ENCODE measurements around the gene ZFYVE9. TPM values are rescaled to one million over a fixed set of nuclear protein-coding genes. Genes with fewer than 3 reads are reported as not detected.

The ZFYVE9 gene
- polyA plus RNA-seq, 3 donors = 0.09 TPM; not detected in 2

DNA sequence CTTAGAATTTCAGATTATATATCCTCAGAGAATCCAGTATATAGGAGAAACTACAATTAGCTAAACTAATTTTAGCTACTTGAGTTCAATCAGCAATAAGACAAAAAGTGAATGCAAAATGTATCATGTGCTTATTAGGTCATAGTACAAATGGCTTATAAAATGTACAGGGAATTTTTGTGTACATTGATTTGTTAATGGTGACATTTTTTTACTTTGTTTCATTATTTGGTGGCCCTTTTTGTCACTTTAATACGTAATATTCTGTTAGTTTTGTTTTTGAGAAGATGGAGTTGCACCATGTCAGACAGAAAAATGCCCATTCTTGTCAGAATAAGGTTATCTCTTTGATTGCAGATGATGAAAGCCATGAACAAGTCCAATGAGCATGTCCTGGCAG lies 190.5 kb downstream of the ZFYVE9 start:
- DNase-seq = no peak
- peaks cover 0 to 3% (median 0%) of the 10 kb centered on the region in 3 donors for H3K27me3 Mint-ChIP-seq (ENCODE audit: low read depth in 3 of 3)
- no peaks in the 10 kb centered on the region for H3K36me3 Mint-ChIP-seq
- H3K27ac ChIP-seq (ENCODE audit: low read depth in 1 of 2, low read length in 2 of 2) = no peak overlapping the region
- no peaks in the 10 kb centered on the region for H3K79me2 ChIP-seq (ENCODE audit: insufficient read depth, low read length)
- WGBS (ENCODE audit: insufficient coverage) = no CpG with 5 or more reads among the region's 1 CpG
- H3K9ac ChIP-seq (ENCODE audit: insufficient read depth, low read length, poor library complexity, severe bottlenecking) = no peak overlapping the region
- H3K36me3 ChIP-seq (replicated peaks in 1 of 2; ENCODE audit: control insufficient read depth in 1 of 2, insufficient read depth in 2 of 2, low read length in 2 of 2) = no peaks in the 10 kb centered on the region
- H2AFZ ChIP-seq (ENCODE audit: insufficient read depth, low read depth, low read length, poor library complexity, severe bottlenecking) = no peak overlapping the region
- H3K4me3 Mint-ChIP-seq = no peak overlapping the region
- H3K27ac Mint-ChIP-seq = no peak overlapping the region
- H3K27me3 ChIP-seq (ENCODE audit: control insufficient read depth in 2 of 2, insufficient read depth in 2 of 2, low read length in 2 of 2) = no peaks in the 10 kb centered on the region
- H3K4me2 ChIP-seq (replicated peaks; ENCODE audit: extremely low read depth, low read length, poor library complexity, severe bottlenecking) = no peak overlapping the region
- intact Hi-C loops (cut with micrococcal nuclease) = no loop called here
- H3K4me1 Mint-ChIP-seq = no peaks in the 10 kb centered on the region
- no peaks in the 10 kb centered on the region for H3K9me3 Mint-ChIP-seq
- TF ChIP-seq, protein P1, sequence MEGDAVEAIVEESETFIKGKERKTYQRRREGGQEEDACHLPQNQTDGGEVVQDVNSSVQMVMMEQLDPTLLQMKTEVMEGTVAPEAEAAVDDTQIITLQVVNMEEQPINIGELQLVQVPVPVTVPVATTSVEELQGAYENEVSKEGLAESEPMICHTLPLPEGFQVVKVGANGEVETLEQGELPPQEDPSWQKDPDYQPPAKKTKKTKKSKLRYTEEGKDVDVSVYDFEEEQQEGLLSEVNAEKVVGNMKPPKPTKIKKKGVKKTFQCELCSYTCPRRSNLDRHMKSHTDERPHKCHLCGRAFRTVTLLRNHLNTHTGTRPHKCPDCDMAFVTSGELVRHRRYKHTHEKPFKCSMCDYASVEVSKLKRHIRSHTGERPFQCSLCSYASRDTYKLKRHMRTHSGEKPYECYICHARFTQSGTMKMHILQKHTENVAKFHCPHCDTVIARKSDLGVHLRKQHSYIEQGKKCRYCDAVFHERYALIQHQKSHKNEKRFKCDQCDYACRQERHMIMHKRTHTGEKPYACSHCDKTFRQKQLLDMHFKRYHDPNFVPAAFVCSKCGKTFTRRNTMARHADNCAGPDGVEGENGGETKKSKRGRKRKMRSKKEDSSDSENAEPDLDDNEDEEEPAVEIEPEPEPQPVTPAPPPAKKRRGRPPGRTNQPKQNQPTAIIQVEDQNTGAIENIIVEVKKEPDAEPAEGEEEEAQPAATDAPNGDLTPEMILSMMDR (IDR thresholded peaks at IDR 0.05) = no peak
- H4K20me1 ChIP-seq (ENCODE audit: insufficient read depth, low read length) = no peaks in the 10 kb centered on the region
- H3K4me1 ChIP-seq (ENCODE audit: control insufficient read depth in 1 of 2, insufficient read depth in 2 of 2, low read length in 2 of 2) = no peaks in the 10 kb centered on the region
- H3K4me3 ChIP-seq (replicated peaks in 1 of 3; ENCODE audit: low read depth in 2 of 3, low read length in 3 of 3) = no peak overlapping the region
- no peaks in the 10 kb centered on the region for H3K9me3 ChIP-seq (replicated peaks in 1 of 2; ENCODE audit: control insufficient read depth in 1 of 2, insufficient read depth in 1 of 2, low read length in 2 of 2)

DNA sequence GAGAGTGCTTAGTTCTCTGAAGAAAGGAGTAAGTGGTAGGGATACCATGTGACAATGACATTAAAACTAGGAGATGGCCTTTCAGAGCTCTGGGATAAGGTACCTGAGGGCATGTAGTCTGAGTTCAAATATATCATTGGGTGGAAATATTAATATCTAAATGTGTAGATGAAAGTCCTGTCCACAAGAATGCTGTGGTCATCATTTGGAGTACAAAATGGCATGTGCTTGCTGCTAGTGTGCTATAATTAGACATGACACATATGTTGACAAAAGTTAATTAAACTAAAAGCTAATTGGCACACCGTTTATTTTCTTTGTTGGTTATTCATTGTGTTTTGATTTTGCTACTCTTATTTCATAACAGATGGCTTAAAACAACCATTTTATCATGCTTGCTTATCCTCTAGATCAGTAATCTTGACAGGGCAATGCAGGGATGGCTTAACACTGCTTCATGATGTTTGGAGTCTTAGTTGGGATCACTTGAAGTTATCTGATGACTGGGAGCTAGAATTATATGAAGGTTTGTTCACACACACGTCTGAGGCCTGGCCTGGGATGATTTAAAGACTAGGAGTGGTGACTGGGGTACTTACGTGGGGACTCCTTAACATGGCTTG lies 193.1 kb downstream of the ZFYVE9 start:
- H2AFZ ChIP-seq (ENCODE audit: insufficient read depth, low read depth, low read length, poor library complexity, severe bottlenecking) = no peak overlapping the region
- H3K9me3 ChIP-seq (replicated peaks in 1 of 2; ENCODE audit: control insufficient read depth in 1 of 2, insufficient read depth in 1 of 2, low read length in 2 of 2) = no peaks in the 10 kb centered on the region
- TF ChIP-seq, protein P1 (IDR thresholded peaks at IDR 0.05) = no peak
- no peaks in the 10 kb centered on the region for H3K36me3 ChIP-seq (replicated peaks in 1 of 2; ENCODE audit: control insufficient read depth in 1 of 2, insufficient read depth in 2 of 2, low read length in 2 of 2)
- Mint-ChIP-seq H3K36me3 (no peaks in the 10 kb centered on the region), H3K27ac (no peak overlapping the region), H3K9me3 (no peaks in the 10 kb centered on the region), H3K27me3 (ENCODE audit: low read depth in 3 of 3) (peaks cover 0 to 1% (median 0%) of the 10 kb centered on the region in 3 donors), H3K4me3 (no peak overlapping the region), H3K4me1 (no peaks in the 10 kb centered on the region)
- no peak for DNase-seq
- no peaks in the 10 kb centered on the region for H4K20me1 ChIP-seq (ENCODE audit: insufficient read depth, low read length)
- H3K9ac ChIP-seq (ENCODE audit: insufficient read depth, low read length, poor library complexity, severe bottlenecking) = no peak overlapping the region
- H3K79me2 ChIP-seq (ENCODE audit: insufficient read depth, low read length) = no peaks in the 10 kb centered on the region
- H3K27ac ChIP-seq (ENCODE audit: low read depth in 1 of 2, low read length in 2 of 2) = no peak overlapping the region
- no peak overlapping the region for H3K4me2 ChIP-seq (replicated peaks; ENCODE audit: extremely low read depth, low read length, poor library complexity, severe bottlenecking)
- 81% methylated on average over 2 of the region's 3 CpGs for WGBS (ENCODE audit: insufficient coverage)
- intact Hi-C loops (cut with micrococcal nuclease) = no loop called here
- H3K27me3 ChIP-seq (ENCODE audit: control insufficient read depth in 2 of 2, insufficient read depth in 2 of 2, low read length in 2 of 2) = no peaks in the 10 kb centered on the region
- H3K4me1 ChIP-seq (ENCODE audit: control insufficient read depth in 1 of 2, insufficient read depth in 2 of 2, low read length in 2 of 2) = no peaks in the 10 kb centered on the region
- no peak overlapping the region for H3K4me3 ChIP-seq (replicated peaks in 1 of 3; ENCODE audit: low read depth in 2 of 3, low read length in 3 of 3)
